DMS 273 (cell line): ENCODE results near the gene MAPK8IP3.

ENCODE experiments used
- DNase-seq: peaks from one replicate; lab custom pipeline; 2025; ENCODE audit not compliant: unreplicated experiment; lab: John Stamatoyannopoulos, UW

Gene MAPK8IP3

DNA sequence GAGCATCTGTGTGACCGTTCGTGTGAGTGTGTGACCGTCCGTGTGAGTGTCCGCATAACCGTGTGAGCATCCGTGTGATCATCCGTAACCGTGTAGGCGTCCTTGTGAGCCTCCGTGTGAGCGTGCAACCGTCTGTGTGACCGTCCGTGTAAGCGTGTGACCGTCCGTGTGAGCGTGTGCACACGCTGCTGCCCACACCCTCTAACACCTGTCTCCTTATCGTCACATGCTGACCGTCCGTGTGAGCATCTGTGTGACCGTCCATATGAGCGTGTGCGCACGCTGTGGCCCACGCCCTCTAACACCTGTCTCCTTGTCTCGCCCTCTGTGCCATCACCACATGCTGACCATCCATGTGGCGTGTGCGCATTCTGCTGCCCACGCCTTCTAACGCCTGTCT, 34.2 kb downstream of the MAPK8IP3 start:
- DNase-seq, result no peak

DNA sequence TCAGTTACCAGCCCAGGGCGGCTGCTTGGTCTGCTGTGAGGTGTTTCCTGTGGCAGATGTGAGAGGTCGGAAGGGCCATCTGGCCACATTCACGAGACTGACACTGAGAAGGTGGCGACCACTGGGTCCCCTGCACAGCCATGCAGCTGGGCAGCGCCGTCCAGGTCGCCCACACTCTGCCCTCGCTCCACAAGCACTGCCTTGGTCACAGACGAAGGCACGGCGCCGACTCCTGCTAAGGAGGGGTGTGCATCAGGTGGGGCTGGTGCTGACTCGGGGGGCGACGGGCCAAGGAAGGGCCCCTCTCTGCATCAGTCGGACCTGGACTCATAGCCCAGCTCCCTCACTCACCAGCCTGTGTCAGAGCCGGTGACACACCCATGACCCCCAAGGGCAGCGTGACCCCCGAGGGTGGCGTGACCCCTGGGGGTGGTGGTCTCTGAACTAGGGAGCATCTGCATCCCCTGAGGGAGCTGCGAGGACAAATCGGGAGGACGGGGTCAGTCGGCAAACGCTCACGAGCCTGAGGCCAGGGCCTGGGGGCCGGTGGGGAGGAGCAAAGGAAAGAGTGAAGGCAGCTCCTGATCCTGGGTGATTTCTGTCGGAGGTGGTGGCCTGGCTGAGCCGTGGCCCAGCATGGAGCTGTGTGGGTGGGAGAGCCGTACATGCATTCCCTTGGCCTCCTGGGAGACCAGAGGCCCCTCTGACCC, 34.9 kb downstream of the MAPK8IP3 start:
- DNase-seq, result no peak

GRCh38 chr16:1741553-1742165, 35.7 kb downstream of the MAPK8IP3 start:
- no peak for DNase-seq

DNA sequence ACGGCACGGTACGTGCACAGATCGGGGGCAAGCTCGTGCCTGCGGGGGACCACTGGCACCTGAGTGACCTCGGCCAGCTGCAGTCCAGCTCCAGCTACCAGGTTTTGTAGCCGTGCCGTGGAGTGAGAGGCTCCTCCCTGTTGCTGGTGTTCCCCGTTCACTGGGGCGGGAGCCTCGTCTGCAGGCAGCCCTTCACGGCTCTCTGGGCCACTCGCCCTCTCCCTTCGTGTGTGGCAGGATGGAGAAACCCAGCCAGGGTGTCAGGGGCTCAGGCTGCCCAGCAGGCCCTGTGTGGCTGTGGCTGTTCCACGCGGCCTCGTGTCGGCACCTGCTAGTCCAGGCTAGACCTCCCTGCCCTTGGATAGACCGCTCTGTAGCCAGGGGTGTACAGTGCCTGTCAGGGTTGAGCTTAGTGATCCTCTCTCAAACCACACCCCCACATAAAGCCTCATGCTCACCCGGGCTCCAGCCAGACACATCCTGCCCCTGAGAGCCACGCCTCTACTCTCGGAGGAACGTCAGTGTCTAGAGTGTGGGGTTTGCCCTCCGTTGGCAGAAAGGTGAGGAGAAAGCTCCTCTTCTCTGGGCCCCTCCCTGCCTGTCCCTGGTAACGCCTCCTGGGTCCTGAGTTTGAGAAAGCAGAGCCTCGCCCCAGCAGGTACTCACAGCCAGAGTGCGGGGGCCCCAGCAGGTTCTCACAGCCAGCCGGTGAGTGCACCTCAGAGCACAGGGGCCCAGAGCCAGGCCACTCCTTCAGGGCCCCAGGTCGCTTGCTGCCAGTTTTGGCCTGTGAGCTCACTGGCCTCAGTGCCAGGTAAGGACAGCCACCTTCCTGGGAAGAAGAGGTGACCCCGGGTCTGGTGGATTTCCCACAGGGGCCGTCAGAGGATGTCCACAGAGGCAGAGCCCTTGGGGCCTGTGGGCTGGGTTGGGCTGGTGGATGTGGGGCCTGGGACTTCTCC, 37.7 kb downstream of the MAPK8IP3 start:
- no peak for DNase-seq

- DNase-seq, result no peak
These were observed 38.4 kb downstream of the MAPK8IP3 start for GRCh38 chr16:1744338-1744840.

DNA sequence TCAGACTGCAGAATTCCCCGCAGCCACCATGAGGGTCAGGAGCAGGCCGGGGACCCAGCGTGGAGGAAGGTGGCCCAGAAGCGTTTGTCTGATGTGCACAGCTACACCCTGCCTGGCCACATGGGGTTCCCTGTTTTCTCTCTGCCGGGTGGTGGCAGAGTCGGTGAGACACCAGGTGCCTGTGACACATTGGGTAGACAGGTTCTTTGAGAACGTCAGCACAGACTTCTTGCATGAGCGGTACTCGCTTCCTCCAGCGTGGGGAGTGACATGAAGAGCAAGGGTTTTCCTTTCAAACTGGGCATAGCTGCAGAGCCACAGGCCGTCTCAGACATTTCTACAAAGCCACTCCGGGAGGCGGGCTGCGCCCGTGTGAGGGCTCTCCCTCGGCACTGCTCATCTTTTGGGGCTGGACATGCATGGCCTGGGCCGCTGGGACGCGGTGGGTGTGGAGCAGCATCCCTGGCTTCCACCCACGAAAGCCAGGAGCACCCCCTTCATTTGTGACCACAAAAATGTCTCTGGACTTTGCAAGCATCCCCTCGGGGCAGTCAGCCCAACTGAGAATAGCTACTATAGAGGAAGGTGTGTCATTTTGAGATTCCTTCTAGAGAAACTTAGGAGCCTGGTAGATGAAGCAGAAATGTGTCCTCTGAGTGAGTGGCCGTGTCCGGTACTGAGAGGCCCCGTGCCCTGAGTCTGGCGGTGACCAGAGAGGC, 39.3 kb downstream of the MAPK8IP3 start:
- DNase-seq, result no peak

DNA sequence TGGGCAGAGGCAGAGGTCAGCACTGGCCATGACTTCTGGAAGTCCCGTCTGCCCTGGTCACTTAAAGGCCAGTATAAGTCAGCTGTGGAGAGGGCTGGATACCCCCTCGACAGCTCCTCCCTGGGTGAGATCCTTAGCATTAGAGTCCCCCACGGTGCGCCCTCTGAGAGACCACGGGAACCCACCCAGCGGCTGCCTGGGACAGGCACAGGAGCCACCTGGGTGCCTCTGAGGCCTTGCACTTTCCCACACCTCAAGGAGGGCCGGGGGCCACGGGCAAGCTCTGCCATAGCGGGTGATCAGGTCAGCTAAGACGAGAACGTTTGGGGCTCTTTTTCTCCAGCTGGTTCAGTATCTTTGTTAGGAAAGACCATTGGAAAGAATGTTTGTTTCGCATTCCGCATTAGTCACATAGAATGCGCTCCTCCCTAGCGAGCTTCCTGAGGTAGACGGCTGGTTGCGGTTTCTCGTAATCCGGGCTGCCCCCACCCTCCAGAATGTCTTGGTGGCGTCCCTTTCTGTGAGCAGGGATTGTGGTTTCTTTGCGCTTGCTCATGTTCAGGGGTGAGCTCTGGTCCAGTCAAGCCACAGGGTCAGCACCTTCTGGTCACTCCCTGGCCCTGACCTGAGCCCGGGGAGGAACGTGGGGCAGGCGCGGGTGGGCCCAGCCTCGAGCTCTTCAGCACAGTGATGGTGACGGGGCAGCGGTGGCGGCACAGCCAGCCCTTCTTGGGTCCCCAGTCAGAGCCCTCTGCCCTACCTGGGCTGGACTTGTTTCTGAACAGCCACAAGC, 40.1 kb downstream of the MAPK8IP3 start:
- DNase-seq, result no peak

- DNase-seq, result no peak
These were observed 40.7 kb downstream of the MAPK8IP3 start for GRCh38 chr16:1746693-1747195.

DNA sequence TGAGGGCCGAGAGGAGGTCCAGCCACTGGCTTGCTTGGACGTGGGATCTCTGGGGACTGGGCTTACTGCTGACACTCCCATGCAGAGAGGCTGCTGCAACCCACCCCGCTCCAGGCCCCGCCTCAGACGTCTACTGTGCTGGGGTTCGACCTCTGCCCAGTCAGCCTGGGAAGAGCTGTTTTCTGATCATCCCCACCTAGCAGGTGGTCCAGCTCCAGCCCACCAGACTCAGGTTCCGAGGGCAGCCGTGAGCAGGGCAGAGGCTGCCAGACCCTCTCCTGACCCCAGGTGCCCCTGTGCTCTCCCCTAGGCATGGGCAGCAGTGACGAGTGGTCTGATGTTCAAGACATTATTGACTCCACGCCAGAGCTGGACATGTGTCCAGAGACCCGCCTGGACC, 41.9 kb downstream of the MAPK8IP3 start:
- no peak for DNase-seq

GRCh38 chr16:1749152-1750117, 43.4 kb downstream of the MAPK8IP3 start:
- no peak for DNase-seq

DNA sequence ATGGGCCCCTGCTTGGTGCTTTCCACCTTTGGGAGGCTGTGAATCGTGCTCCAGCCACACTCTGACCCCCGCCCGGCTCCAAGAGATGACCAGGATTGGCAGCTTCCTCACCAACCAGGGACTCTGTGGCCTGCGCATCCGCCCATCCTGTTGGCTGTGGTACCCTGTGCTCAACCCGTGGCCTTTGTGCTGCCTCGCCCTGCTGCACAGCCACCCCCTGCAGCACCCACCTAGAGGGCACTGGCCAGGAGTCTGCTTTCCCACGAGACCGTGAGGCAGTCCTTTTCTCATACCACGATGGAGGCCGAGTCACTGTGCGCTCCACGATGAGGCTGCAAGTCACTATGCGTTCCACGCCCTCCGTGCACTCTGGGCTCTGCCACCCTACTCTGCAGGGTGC, 46.0 kb downstream of the MAPK8IP3 start:
- no peak for DNase-seq

GRCh38 chr16:1752853-1753252, 46.9 kb downstream of the MAPK8IP3 start:
- DNase-seq, result no peak

- DNase-seq, result no peak
These were observed 48.2 kb downstream of the MAPK8IP3 start for GRCh38 chr16:1754204-1754603.

- no peak for DNase-seq
These were observed 51.9 kb downstream of the MAPK8IP3 start for GRCh38 chr16:1757714-1758461.

DNA sequence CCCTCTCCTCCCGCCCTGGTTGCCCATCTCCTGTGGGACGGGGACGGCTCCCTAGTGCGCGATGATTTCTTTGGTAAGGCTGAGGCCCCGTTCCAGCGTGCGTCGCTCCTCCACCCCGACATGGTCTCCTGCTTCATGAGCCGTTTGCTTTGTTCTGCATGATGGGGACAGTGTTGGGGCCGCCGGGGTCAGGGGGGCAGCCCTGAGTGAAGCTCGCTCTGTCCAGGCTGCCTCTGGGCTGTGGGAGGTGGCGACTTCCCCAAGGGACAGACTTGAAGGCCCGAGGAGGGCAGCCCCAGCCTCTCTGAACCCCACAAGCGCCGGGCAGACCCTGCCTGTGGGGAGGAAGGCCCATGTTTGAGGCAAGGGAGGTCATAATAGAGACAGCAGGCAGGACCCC, 52.9 kb downstream of the MAPK8IP3 start:
- DNase-seq, result no peak

- no peak for DNase-seq
These were observed 53.5 kb downstream of the MAPK8IP3 start for GRCh38 chr16:1759511-1759910.

DNA sequence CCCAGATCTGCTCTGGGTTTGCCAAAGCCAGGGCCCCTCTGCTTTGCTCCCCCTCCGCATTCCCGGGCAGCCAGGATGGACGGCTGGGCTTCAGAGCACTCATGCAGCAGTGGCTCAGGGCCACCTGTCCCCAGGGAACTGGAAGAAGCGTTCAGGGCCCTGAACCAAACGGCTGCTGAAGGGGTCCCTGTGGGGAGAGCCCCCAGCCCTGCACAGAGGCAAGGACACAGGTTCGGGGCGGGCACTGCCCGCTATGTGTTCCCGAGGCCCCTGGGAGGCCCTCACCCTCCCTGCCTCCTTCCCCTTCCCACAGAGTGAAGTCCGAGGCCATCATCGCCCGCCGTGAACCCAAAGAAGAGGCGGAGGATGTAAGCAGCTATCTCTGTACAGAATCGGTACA, 54.9 kb downstream of the MAPK8IP3 start:
- DNase-seq, result no peak

DNA sequence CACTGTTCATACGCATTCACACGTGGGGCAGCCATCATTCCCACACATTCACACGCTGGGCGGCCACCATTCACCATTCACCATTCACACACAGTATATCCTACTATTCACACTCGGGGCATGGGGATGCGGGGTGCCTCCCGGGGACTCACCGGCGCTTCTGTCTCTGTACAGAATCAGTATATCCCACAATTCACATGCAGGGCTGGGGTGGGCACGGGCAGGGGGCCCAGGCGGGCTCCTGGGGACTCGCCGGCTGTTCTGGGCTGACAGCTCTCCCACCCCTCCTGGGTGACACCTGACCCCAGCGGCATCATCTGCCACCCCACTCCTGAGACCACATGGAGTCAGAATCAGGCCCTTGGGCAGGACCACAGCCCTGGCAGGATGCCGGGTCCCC, 55.8 kb downstream of the MAPK8IP3 start:
- no peak for DNase-seq
